Measurements from ENCODE around the gene VCAN. TPM values are rescaled to one million over a fixed set of nuclear protein-coding genes. Genes with fewer than 3 reads are reported as not detected.

The VCAN gene
- total and polyA plus RNA-seq, 2 of the 8 experiments (the other 6 are each of a cell fraction or from before 2014, with no cell fraction given), result 146 to 404 TPM

DNA sequence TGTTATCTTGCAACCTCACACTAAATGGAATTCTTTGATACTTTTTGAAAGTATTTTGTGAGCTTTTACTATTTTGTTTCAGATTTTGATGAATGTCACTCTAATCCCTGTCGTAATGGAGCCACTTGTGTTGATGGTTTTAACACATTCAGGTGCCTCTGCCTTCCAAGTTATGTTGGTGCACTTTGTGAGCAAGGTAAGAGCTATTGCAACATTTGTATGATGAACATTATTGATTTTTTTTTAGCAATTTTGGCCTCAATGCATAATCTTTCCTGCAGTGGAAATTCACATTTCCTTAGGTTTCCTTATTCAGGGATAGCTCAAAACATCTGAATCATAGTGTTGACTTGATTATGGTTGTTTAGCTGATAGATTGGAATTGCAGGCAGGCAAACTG is 76.3 kb downstream of the VCAN start:
- Histone ChIP-seq H2BK12ac (ENCODE audit: low read depth, low read length) (no peak overlapping the region), H4K20me1 (replicated peaks in 1 of 2; ENCODE audit: control insufficient read depth in 1 of 2, insufficient read depth in 2 of 2, low read length in 2 of 2) (peaks cover 0 to 3% of the 10 kb centered on the region in 2 experiments), H3K18ac (ENCODE audit: extremely low read depth, low read length) (no peak overlapping the region), H4K91ac (replicated peaks; ENCODE audit: insufficient read length, low read length) (no peak overlapping the region), H3K56ac (replicated peaks; ENCODE audit: insufficient read length, low read depth, low read length) (no peak overlapping the region), H2AK5ac (ENCODE audit: low read depth, low read length) (no peak overlapping the region), H3K23me2 (ENCODE audit: low read depth, low read length) (no peaks in the 10 kb centered on the region), H3K79me1 (ENCODE audit: low read depth, low read length) (no peaks in the 10 kb centered on the region; the same call in 1 of the 2 replicates), H2BK120ac (replicated peaks; ENCODE audit: low read depth, low read length) (no peak overlapping the region), H3K4me3 (ENCODE audit: extremely low read depth in 1 of 4, insufficient read depth in 2 of 4, low read depth in 3 of 4, low read length in 4 of 4) (no peak overlapping the region), H2AFZ (ENCODE audit: low read length) (no peak overlapping the region), H4K5ac (ENCODE audit: insufficient read length, low read depth, low read length) (no peak overlapping the region), H3K27me3 (replicated peaks in 1 of 4; ENCODE audit: control insufficient read depth in 3 of 4, extremely low read depth in 1 of 4, insufficient read depth in 3 of 4, low read length in 3 of 4) (no peaks in the 10 kb centered on the region), H2BK20ac (ENCODE audit: low read length) (no peak overlapping the region), H3K27ac (ENCODE audit: low read depth, low read length) (no peak overlapping the region), H3K36me3 (ENCODE audit: control insufficient read depth in 2 of 4, insufficient read depth in 4 of 4, low read length in 3 of 4) (peaks cover 0 to 64% (median 37%) of the 10 kb centered on the region in 4 experiments; a peak in 7 of 8 replicates), H3K4me1 (replicated peaks in 1 of 4; ENCODE audit: control insufficient read depth in 3 of 4, insufficient read depth in 4 of 4, low read length in 3 of 4) (no peaks in the 10 kb centered on the region), H3K79me2 (ENCODE audit: control insufficient read depth in 1 of 2, insufficient read depth in 2 of 2, low read length in 2 of 2) (peaks cover 0 to 3% of the 10 kb centered on the region in 2 experiments; a peak in 2 of 4 replicates), H3K4me2 (ENCODE audit: insufficient read depth in 1 of 2, low read depth in 2 of 2, low read length in 2 of 2) (no peak overlapping the region), H3K9me3 (ENCODE audit: insufficient read depth in 2 of 2, low read depth in 1 of 2, low read length in 1 of 2) (no peaks in the 10 kb centered on the region), H3K9ac (replicated peaks in 1 of 4; ENCODE audit: extremely low read depth in 1 of 4, low read depth in 3 of 4, low read length in 3 of 4) (no peak overlapping the region), H2BK5ac (ENCODE audit: low read depth, low read length) (no peak overlapping the region), H3K4ac (replicated peaks; ENCODE audit: insufficient read length, low read depth, low read length) (no peak overlapping the region), H2BK15ac (ENCODE audit: low read length) (no peak overlapping the region), H4K8ac (ENCODE audit: extremely low read depth, insufficient read depth, low read length) (no peak overlapping the region), H3K23ac (ENCODE audit: insufficient read length) (no peak overlapping the region), H3K14ac (ENCODE audit: insufficient read length) (no peak overlapping the region)
- 95% methylated on average over 1 of the region's 1 CpG; no CpG with 5 or more reads in 1 of the 2 experiments for WGBS, 2 experiments (ENCODE audit: extremely low coverage in 1 of 2, insufficient coverage in 1 of 2, insufficient read length in 1 of 2, insufficient replicate concordance in 2 of 2, low coverage in 1 of 2, low lambda C conversion rate in 2 of 2, missing lambda C conversion rate in 1 of 2)
- CTCF ChIA-PET (ENCODE audit: partially characterized antibody), result interaction anchor here (0.9 to 1.5 kb wide), 2 partner anchors 9 to 121 kb away, joined by 3 read pairs; no protein-coding TSS in a partner anchor
- no peak for DNase-seq (ENCODE audit: low read depth in 1 of 2, low spot score in 2 of 2)
- POLR2A ChIA-PET (ENCODE audit: partially characterized antibody), result no interaction called here
- TF ChIP-seq EZH2 (IDR thresholded peaks at IDR 0.05; ENCODE audit: low read depth, low read length, severe bottlenecking) (no peak), BACH1 (IDR thresholded peaks at IDR 0.05; ENCODE audit: low read length) (no peak), TEAD4 (IDR thresholded peaks at IDR 0.05; ENCODE audit: low read depth, low read length) (no peak), HDAC6 (IDR thresholded peaks at IDR 0.05; ENCODE audit: low read depth, low read length) (no peak), SP4 (IDR thresholded peaks at IDR 0.05; ENCODE audit: low read length) (no peak), KDM1A (IDR thresholded peaks at IDR 0.05; ENCODE audit: borderline replicate concordance, low read length) (no peak), TCF12 (IDR thresholded peaks at IDR 0.05; ENCODE audit: low read depth, low read length) (no peak), TAF1 (IDR thresholded peaks at IDR 0.05; ENCODE audit: low read depth, low read length) (no peak)
- FAIRE-seq, result no peak

All from H1 (cell line).